SK-N-MC (cell line): Measurements from ENCODE around the gene PLA2G7.

Source experiments
- EZH2 ChIP-seq: fragments of 200-600 bp; sonication (generic); IDR thresholded peaks from one replicate; pipeline ENCODE4 v1.6.1; 2017; ENCODE audit warnings: antibody characterized with exemption
- FOXP2 ChIP-seq: optimal IDR thresholded peaks from 2 replicates; pipeline ENCODE3; 2011; ENCODE audit warnings: mild to moderate bottlenecking, moderate library complexity; ENCODE audit not compliant: insufficient read depth; ENCODE audit errors: extremely low read length, control extremely low read depth
- POLR2AphosphoS5 ChIP-seq: IDR thresholded peaks from 2 replicates; pipeline ENCODE4 v1.6.1; 2012; ENCODE audit warnings: mild to moderate bottlenecking, low read depth, low read length, borderline replicate concordance

DNA sequence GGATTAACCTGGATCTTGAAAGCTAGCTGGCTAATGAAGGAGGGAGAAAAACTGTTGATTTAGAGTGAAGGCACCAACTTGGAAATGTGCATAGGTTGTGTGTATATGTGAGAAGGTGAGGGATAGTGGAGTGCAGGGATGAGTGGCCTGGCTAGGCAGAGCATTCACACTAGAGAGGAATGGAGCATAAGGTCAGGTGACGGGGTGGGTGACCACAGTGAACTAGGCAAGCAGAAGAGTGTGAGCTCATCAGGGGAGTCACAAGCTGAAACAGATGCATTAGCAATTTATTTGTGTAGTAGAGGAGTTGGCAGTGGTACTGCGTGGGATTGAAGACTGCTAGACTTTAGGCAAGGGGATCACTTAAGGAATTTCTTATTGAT, 22.0 kb upstream of the PLA2G7 start:
- TF ChIP-seq POLR2AphosphoS5 (no peak), EZH2 (no peak), FOXP2 (no peak)
